Astrocyte of the spinal cord (primary cell): Measurements from ENCODE around the gene WSCD2.

Source experiments
- DNase-seq: peaks from one replicate; pipeline ENCODE4 v3.0.0; 2011; ENCODE audit warnings: low read depth, low spot score
- H3K4me3 ChIP-seq: 2 replicates; pipeline ENCODE4 v1.5.1; 2011; ENCODE audit warnings: low read depth, mild to moderate bottlenecking, low read length, moderate library complexity
- in situ Hi-C: cut with HindIII; loops from 2 replicates; pipeline ENCODE4 v1.10.0; 2017; ENCODE audit warnings: low sequenced_read_pairs
- TF ChIP-seq, protein P1 (sequence below): IDR thresholded peaks from 2 replicates; pipeline ENCODE4 v1.5.1; 2012; ENCODE audit warnings: low read depth, mild to moderate bottlenecking, low read length, inconsistent platforms

WSCD2 gene

DNA sequence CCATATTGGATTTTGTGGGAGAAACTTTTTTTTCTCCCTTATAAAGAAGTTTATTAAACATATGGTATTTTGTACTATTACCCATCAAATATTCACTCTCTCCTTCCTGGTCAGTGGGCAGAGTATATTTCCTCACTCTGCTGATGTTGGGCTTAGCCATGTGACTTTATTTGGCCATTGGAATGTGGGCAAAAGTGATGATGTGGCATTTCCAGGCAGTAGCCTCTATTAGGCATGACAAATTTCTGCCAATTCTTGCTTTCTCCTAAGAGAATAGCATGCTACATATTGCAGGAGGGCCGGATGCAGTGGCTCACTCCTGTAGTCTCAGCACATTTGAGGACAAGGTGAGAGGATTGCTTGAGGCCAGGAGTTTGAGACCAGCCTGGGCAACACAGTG lies 24.4 kb upstream of the WSCD2 start:
- TF ChIP-seq, protein P1, sequence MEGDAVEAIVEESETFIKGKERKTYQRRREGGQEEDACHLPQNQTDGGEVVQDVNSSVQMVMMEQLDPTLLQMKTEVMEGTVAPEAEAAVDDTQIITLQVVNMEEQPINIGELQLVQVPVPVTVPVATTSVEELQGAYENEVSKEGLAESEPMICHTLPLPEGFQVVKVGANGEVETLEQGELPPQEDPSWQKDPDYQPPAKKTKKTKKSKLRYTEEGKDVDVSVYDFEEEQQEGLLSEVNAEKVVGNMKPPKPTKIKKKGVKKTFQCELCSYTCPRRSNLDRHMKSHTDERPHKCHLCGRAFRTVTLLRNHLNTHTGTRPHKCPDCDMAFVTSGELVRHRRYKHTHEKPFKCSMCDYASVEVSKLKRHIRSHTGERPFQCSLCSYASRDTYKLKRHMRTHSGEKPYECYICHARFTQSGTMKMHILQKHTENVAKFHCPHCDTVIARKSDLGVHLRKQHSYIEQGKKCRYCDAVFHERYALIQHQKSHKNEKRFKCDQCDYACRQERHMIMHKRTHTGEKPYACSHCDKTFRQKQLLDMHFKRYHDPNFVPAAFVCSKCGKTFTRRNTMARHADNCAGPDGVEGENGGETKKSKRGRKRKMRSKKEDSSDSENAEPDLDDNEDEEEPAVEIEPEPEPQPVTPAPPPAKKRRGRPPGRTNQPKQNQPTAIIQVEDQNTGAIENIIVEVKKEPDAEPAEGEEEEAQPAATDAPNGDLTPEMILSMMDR: no peak
- in situ Hi-C loops: no loop called here
- no peak for DNase-seq
- no peak overlapping the region for H3K4me3 ChIP-seq

DNA sequence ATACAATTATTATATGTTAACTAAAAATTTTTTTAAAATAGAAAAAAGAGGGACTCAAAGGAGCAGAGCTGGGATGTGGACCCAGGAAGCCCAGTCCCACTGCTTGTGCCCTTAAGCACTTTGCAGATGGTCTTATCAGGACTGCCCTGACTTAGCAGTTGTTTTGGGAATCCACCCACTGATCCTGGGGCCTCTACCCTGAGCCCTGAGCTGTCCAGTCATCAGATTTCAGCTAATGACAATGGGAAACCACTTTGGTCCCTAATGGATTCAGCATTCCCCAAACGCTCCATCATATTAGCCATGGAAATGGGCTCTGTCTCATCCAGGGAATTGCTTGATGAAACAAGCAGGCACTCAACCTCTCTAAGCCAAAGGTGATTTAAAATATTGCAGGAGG lies 22.5 kb upstream of the WSCD2 start:
- no peak for DNase-seq
- TF ChIP-seq, protein P1: no peak
- H3K4me3 ChIP-seq: no peak overlapping the region
- in situ Hi-C loops: no loop called here

DNA sequence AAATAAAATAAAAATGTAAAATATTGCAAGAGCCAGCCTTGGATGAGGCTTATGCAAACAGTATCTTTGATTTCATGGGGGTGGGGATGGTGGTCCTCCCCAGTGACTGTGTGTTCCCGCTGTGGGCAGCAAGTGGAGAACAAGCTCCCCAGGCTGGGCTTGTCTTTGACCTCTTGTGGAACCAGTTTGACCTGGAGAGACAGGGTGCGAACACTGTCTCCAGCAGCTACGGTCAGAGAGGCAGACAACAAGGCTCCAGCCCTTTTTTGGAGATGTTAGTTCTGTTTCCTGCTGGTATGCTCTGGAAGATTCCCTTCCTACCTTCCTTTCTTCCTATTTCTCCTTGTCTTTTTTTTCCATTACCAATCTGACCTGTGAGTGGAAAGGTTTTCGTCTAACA lies 21.8 kb upstream of the WSCD2 start:
- DNase-seq: no peak
- TF ChIP-seq, protein P1: no peak
- in situ Hi-C loops: no loop called here
- H3K4me3 ChIP-seq: no peak overlapping the region

DNA sequence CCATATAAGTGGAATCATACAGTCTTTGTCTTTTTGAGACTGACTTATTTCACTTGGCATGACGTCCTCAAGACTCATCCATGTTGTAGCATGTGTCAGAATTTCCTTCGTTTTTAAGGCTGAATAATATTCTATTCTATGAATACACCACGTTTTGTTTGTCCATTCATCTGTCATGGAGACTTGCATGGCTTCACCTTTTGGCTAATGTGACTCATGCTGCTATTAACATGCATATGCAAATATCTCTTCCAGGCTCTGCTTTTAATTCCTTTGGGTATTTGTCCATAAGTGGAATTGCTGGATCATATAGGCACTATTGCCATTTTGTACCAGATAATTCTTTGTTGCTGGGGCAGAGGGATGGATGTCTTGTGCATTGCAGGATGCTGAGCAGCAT lies 19.6 kb upstream of the WSCD2 start:
- DNase-seq: no peak
- H3K4me3 ChIP-seq: no peak overlapping the region
- in situ Hi-C loops: no loop called here
- TF ChIP-seq, protein P1: no peak

DNA sequence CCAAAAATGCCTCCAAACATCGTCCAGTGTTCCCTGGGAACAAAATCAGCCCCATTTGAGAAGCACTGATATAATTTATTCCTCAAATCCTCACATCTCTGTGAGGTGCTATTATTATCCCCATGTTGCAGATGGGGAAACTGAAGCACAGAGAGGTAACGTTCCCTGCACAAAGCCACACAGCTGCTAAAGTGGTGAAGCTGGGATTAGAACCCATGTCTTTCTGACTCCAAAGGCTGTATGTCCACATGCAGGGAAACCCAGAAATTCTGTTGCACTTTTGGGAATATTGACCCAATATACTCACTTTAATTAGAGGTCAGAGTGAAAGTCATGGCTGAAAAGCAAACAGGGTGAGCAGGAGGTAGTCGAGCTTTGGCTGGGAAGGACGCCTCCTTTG lies 19.1 kb upstream of the WSCD2 start:
- TF ChIP-seq, protein P1: no peak
- no peak overlapping the region for H3K4me3 ChIP-seq
- DNase-seq: no peak
- in situ Hi-C loops: no loop called here

DNA sequence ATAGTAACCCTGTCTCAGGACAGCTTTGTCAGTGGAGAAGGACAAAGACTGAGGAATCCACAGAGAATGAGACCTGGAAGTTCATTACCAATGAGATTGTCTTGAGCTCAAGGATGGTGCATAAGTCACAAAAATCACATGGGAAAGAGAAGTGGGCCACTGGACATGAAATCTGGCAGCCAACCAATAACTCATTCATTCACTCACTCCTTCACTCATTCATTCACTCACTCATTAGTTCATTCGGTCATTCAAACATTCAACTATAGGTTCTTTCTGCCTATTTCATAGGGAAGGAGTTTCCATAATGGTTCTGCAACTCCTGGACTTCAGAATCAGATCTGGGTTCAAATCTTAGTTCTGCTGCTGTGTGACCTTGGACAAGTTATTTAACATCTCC lies 18.2 kb upstream of the WSCD2 start:
- no peak for DNase-seq
- in situ Hi-C loops: no loop called here
- no peak overlapping the region for H3K4me3 ChIP-seq
- TF ChIP-seq, protein P1: no peak
